DND-41 (cell line): ENCODE results near the gene TMEM119.

Experiments
- EZH2 ChIP-seq: IDR thresholded peaks from 3 replicates; pipeline ENCODE4 v1.6.1; 2012; ENCODE audit warnings: borderline replicate concordance, low read depth, mild to moderate bottlenecking, moderate library complexity, low read length, inconsistent platforms; ENCODE audit not compliant: severe bottlenecking
- TF ChIP-seq, protein P1 (sequence below): IDR thresholded peaks from 2 replicates; pipeline ENCODE4 v1.5.1; 2012; ENCODE audit warnings: borderline replicate concordance, low read length, moderate library complexity, mild to moderate bottlenecking; ENCODE audit not compliant: poor library complexity, severe bottlenecking; ENCODE audit errors: extremely low read depth

GRCh38 chr12:108575199-108575912, 22.5 kb downstream of the TMEM119 start:
- TF ChIP-seq, protein P1, sequence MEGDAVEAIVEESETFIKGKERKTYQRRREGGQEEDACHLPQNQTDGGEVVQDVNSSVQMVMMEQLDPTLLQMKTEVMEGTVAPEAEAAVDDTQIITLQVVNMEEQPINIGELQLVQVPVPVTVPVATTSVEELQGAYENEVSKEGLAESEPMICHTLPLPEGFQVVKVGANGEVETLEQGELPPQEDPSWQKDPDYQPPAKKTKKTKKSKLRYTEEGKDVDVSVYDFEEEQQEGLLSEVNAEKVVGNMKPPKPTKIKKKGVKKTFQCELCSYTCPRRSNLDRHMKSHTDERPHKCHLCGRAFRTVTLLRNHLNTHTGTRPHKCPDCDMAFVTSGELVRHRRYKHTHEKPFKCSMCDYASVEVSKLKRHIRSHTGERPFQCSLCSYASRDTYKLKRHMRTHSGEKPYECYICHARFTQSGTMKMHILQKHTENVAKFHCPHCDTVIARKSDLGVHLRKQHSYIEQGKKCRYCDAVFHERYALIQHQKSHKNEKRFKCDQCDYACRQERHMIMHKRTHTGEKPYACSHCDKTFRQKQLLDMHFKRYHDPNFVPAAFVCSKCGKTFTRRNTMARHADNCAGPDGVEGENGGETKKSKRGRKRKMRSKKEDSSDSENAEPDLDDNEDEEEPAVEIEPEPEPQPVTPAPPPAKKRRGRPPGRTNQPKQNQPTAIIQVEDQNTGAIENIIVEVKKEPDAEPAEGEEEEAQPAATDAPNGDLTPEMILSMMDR, result no peak
- TF ChIP-seq EZH2, result no peak
